Activated CD4-positive, alpha-beta T cell treated with anti-CD3 and anti-CD28 coated beads for 4 hours (primary cell): Measurements from ENCODE around the gene MAF.

Source experiments
- DNase-seq, 2 donors: peaks; one replicate each; pipeline ENCODE4 v3.0.0-alpha.2; 2020

The MAF gene

DNA sequence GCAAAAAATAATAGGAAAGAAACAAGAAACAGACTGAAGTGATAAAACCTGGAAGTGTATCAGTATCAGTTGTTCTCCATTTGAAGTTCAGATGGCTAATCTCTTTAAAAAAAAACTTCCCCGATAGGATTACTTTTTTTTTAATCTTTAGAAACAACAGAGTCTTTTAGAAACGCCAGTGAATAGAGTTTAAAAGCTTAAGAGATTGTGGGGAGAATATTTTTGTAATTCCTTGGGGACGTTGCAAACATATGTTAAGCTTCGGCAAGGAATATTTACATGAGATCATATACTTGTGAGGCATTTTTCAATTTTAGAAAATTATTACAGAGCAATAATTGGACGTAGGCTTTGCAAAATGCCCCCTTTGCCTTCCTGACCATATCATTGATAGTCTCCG is 13.2 kb downstream of the MAF start:
- DNase-seq = no peak

DNA sequence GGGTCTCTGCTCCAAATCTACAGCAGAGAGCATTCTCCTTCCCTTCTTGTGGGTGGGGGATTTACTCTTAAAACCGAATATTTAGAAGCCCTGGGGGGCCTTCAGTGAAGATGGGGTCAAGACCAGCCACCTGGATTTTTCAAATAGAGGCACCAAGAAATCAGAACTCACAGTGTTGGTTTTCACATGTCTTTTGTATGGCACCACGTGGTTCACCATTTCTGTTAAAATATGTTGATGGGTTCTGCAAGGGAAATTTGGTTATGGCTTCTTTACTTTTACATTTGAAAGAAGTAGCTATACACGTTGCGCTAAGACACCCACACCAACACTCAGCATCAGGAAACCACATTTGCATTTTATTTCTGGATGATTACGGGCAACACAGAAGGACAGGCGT is 17.7 kb downstream of the MAF start:
- no peak for DNase-seq

- no peak for DNase-seq
Observed at GRCh38 chr16:79580453-79581191, 19.9 kb downstream of the MAF start.

DNA sequence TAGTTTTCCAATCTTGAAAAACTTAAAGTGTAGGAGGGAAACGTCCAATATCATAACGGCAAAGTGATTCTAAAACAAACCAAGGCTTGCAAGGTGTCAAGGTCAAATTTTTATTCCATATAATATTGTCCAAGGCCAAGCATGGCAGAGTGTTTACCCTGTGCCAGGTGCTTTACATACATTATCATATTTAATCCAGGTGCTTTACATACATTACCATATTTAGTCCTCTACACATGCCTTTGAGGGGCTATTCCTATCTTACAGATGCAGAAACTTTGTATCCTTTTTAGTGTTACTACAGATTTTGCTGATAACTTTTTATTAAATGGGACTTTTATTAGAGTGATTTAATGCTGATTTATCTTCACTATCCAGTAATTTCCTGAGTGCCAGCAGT is 23.9 kb downstream of the MAF start:
- no peak for DNase-seq

- DNase-seq = no peak
Observed at GRCh38 chr16:79573884-79574283, 26.7 kb downstream of the MAF start.

DNA sequence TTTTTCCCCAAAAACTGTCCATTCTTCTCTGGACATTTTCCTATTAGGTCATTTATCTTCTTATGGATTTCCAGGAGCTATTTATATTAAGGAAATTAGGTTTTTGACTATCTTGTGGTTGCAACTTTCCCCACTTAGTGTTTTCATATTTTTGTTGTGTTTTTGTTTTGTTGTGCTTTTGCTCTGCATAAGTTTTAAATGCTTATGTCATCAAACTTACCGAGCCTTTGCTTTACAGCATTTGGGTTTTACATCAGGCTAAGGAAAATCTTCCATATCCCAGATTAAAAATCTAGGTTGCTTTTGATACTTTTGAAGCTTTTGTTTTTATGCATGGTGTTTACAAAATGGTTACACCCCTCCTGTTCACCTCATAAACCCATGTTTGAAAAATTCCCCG is 27.5 kb downstream of the MAF start:
- DNase-seq = no peak

GRCh38 chr16:79571903-79572535 is 28.5 kb downstream of the MAF start:
- no peak for DNase-seq

GRCh38 chr16:79571065-79571902 is 29.3 kb downstream of the MAF start:
- DNase-seq = no peak

GRCh38 chr16:79564671-79565107 is 35.8 kb downstream of the MAF start:
- DNase-seq = no peak

DNA sequence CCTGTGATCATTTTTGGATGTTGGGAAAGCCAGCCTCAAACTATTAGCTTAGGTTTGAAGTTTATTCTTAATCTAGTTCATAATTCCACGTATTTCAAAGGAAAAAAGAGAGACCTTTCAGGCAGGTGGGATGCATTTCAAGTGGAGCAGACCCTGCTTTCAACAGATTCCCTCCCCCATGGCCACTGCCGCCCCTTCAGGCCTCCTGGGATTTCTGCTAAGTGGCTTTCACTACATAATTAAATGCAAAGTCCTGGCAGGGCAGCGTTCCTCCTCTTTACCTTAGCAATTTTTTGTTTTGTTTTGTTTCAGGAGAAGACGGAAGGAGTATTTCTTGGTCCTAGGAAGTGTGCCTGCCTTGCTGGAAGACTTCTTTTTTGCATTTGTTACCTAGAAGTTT is 36.6 kb downstream of the MAF start:
- DNase-seq = no peak

DNA sequence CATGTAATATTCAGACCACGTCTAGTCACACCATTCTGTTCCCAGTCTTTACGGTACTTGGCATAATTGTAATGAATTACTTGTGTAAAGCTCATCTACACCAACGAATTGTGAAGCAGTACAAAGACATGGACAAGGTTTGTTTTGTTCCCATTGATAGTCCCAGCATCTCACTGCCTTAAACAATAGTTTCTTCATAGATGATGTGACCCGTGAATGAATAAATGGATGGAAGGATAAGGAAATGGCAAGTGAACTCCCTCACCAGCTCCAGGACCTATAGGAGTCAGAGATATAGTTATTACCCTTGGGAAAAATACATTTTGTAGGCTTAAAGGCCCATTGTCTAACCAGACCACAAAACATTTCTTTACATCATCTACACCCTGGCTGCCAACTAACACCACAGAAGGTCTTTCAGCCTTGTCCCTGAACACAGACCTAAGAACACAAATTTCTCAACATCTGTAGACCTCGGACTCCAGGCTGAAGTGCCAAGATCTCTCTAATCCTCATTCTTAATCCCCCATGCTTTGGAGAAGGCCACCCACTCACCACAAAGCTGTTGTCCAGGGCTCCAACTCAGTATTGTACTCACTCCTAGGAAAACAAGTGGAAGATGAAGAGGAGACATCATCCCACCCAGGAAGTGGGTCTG is 38.2 kb downstream of the MAF start:
- no peak for DNase-seq

DNA sequence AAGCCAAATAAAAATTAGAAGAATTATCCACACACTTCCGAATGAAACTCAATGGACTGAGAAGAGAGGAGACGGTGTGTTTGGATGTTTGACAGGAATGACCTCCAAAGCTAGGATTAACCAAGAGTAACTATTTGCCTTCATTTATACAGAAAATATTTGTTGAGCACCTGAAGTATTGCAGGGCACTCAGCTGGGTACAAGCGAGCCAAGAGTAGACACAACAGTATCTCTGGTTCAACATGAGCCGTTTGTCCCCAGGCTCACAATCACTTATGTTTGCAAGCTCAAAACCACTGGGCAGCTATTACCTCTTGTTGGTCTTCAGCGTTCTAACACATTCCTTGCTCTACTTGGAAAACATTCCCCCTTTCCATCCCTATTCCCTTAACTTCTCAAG is 38.8 kb downstream of the MAF start:
- DNase-seq = no peak

GRCh38 chr16:79560923-79561322 is 39.6 kb downstream of the MAF start:
- DNase-seq = no peak

DNA sequence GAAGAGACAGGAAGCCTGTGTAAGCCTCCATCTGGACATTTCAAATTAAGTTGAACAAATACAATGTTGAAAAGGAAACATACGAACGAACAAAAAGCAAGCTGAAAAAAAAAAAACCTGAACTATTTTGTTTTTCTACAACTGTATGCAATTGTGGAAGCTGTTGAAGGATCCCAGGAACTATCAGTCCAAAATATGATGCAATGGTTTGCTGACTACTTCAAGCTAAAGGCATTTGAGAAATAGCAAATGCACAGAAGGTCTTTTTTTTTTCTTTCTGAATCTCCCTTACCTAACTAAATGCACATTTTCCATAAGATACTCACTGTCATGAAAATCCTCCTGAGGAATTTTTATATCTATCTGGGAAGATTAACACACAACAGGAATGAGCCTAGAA is 40.2 kb downstream of the MAF start:
- DNase-seq = no peak

DNA sequence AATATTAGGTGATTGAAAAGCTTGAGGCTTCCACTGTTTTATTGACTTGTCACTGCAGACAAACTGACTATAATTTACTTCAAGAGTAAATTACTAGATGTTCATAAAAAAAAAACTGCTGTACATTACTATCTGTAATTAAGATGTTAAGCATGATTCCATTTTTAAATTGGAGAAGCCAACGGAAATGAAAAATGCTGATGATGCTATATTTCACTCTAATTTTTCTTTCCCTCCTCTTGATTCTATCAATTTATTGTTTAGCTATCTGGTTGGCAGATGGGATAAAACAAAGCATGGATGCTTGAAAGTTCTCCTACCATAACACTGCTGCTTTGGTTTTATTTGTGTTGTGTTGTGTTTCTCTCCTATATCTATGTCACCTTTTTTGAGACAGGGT is 41.0 kb downstream of the MAF start:
- no peak for DNase-seq

GRCh38 chr16:79557421-79557820 is 43.1 kb downstream of the MAF start:
- DNase-seq = no peak

GRCh38 chr16:79554912-79555311 is 45.6 kb downstream of the MAF start:
- no peak for DNase-seq

DNA sequence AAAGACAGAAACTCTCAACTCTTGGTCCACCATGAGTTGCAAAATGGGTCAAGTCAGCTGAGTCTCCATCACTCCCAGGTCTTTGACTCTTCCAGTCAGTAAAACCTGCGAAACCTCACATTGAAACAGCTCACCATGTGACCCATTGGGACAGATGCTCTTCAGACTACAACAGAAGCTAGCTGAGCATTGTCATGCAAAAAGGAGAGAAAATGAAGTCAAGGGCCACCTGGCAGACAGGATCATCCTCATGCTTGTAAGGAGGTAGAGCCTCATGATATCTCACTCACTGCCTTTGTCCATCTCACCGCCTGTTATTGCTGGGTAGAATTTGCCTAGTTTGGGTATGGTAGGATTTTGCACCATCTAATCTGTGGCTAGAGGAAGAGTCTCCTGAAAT is 50.2 kb downstream of the MAF start:
- no peak for DNase-seq

DNA sequence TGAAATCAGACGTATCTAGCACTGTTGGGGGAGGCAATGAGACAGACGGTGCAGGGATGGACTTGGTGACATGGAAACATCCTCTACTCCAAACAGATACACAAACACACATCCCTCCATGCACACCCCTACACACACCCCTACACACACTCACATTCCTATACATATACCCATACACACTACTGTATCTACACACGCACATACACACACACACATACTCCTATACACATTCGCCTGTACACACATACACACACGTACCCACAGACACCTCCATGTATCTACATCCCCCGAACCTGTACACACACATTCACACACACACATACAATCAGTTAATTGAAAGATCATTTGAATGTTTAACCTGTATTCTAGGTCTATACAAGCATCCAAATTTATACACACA is 53.5 kb downstream of the MAF start:
- DNase-seq = no peak
